ENCODE measurements around the gene UGT1A7. TPM values are rescaled to one million over a fixed set of nuclear protein-coding genes. Genes with fewer than 3 reads are reported as not detected.

Gene UGT1A7
- total RNA-seq, 2 experiments from 2014 or later = not detected

DNA sequence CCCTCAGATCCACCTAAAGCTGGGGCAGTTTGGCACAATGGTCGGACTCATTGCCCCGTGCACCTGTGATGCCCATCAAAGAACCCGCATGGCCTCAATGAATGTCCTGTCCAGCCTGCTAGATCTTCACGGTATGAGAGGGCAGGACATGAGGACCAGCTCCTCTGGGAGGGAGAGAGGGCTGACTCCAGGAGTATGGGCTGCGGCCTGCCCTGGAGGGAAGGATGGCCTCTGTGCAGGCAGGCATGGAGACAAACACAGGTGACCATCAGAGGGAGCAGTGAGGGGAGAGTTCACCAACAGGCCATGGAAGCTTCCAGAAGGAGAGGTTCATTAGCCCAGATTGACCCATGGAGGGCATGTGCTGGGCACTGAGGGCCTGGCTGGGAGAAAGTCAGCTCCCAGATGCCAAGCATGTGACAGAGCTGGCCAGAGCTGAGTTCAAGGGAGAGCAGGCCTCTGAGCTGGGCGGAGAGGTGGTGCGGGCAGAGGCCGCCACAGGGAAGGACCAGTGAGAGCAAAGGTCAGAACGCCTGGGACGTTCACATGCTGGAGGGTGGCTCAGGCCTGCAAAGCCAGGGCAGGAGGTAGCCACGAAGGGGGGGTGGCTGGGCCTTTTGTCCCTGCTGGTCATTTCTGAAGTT, 136.4 kb downstream of the UGT1A7 start:
- Mint-ChIP-seq H3K27me3 (peaks cover 7% of the 10 kb centered on the region), H3K4me1 (no peaks in the 10 kb centered on the region), H3K4me3 (no peak overlapping the region), H3K9me3 (no peaks in the 10 kb centered on the region), H3K27ac (no peak overlapping the region), H3K36me3 (ENCODE audit: low read depth) (no peaks in the 10 kb centered on the region)
- CTCF ChIA-PET = interaction anchor here (1.0 kb wide), 1 partner anchor 21 kb away, joined by 3 read pairs; no protein-coding TSS in a partner anchor
- DNase-seq = no peak
- POLR2A ChIA-PET = no interaction called here

DNA sequence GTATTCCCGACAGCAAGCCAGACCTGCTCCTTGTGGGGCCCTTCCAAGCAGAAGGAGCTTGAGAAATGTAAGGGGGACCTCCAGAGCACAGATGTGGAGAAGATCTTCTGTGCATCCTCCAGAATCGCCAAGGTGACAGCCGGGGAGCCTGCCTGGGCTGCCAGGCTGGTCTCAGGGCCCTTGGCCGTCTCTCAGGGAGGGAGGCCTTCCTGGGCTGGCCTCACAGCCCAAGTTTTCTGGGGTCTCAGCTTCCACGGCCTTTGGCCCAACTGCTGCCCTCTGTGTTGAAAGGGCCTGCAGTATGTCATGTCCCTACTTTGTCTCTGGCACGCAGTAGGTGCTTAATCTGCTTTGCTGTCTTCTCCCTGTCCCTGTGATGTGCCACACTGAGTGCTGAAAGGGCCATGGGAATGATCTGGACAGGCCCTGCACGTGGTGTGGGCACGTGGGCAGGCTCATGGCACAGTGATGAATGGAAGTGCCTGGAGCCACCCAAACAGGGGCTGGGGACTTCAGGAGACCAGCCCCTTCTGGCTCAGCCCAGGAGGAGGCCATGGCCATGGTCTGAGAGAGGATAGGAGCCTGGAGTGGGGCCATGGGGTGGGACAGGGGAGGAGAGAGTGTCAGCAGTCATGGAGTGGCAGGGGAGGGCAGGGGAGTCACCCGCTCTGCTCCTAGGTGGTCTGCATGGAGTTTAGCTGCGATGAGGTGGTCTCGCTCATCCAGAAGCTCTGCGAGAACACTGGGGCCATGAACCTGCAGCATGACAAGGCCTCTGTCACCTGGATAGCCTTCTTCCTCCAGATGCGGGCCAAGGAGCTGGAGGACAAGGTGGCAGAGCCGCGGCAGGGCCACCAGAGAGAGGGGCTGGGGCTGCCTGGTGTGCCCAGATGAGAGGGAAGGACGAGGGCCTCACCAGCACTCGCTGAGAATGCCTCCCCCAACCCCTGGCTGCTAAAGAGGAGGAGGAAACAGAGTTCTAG, 137.2 kb downstream of the UGT1A7 start:
- no peak overlapping the region for H3K4me3 Mint-ChIP-seq
- no peak overlapping the region for H3K27ac Mint-ChIP-seq
- H3K36me3 Mint-ChIP-seq (ENCODE audit: low read depth) = no peaks in the 10 kb centered on the region
- H3K9me3 Mint-ChIP-seq = no peaks in the 10 kb centered on the region
- ChIA-PET POLR2A (no interaction called here), CTCF (no interaction called here)
- no peaks in the 10 kb centered on the region for H3K4me1 Mint-ChIP-seq
- DNase-seq = no peak
- H3K27me3 Mint-ChIP-seq = peaks cover 7% of the 10 kb centered on the region

DNA sequence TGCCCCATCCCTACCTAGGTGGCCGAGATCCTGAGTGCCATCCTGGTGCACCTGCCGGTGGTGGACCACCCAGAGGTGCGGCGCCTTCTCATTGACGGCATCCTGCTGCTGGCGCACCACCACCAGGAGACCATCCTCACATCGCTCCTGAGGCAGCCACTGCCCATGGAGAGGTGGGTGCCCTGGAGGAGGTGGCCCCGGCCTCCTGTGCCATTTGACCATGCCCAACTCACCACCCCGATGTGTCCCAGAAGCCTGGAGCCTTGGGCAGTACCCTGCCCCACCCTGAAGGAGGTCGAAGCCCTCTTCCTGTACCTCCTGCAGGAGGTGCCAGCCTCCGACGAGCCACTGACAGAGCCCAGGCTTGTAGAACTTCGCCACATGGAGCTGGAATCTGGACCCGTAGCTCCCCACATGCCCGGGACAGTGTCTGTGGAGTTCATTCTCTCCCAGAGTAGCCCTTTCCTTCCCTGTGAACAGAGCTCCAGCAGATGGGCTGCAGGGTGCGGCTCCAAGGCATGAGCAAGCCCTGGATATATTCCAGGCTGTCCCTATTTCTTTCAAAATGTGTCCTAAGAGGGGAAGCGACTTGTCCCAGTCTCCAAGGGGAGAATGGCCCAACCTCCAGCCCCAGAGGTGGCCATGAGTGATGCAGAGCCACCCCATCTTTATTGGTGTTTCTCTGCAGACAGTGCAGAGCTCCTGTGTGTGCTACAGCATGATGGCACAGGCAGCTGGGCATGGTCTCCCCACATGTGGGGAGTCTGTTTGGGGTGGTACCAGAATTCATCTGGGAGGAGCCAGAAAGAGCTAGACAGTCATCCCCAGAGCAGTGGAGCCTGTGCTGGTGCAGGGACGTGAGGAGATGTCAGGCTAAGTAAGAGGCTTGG, 138.4 kb downstream of the UGT1A7 start:
- Mint-ChIP-seq H3K4me3 (no peak overlapping the region), H3K9me3 (no peaks in the 10 kb centered on the region), H3K36me3 (ENCODE audit: low read depth) (no peaks in the 10 kb centered on the region), H3K4me1 (no peaks in the 10 kb centered on the region), H3K27me3 (peaks cover 5% of the 10 kb centered on the region), H3K27ac (no peak overlapping the region)
- POLR2A ChIA-PET = no interaction called here
- DNase-seq = no peak
- CTCF ChIA-PET = interaction anchor here (0.6 to 1.5 kb wide), 2 partner anchors 37 to 61 kb away, joined by 3 to 5 read pairs; no protein-coding TSS in a partner anchor

DNA sequence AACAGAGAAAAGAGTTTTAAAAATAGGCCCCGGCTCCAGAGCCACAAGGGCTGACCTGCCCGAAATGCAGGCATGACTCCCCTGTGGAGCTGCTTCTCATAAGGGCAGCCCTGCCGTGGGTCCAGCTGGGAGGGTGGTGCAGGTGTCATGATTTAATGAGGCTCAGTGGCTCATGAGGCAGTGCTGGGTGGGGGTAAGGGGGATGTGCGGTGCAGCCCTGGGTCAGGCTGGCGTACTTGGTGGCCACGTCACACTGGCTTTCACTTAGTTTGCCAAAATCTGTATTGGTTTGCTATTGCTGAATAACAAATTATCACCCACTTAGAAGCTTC, 139.0 kb downstream of the UGT1A7 start:
- ChIA-PET POLR2A (no interaction called here), CTCF (interaction anchor here (0.6 to 1.5 kb wide), 3 partner anchors 37 to 121 kb away, joined by 3 to 5 read pairs (median 3); no protein-coding TSS in a partner anchor)
- Mint-ChIP-seq H3K4me3 (no peak overlapping the region), H3K4me1 (no peaks in the 10 kb centered on the region), H3K27ac (no peak overlapping the region), H3K36me3 (ENCODE audit: low read depth) (no peaks in the 10 kb centered on the region), H3K9me3 (no peaks in the 10 kb centered on the region), H3K27me3 (peaks cover 3% of the 10 kb centered on the region)
- no peak for DNase-seq

DNA sequence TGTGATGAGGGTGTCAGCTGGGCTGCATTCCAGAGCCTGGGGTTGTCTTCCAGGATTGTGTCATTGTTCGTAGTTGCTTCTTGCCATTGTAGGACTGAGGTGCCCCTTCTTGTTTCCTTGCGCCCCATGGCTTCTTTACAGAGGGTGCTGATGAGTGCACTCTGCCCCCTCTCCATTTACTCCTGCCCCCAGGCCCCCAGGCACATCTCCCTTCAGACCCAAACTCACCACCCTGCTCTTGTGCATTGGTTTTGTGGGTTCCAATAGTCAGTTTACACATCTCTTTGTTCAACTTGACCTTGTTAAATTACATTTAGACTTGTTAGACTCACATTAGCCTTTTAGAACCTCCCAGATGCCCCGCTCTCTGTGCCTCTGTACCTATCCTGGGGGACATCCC, 139.5 kb downstream of the UGT1A7 start:
- H3K36me3 Mint-ChIP-seq (ENCODE audit: low read depth) = no peaks in the 10 kb centered on the region
- peaks cover 5% of the 10 kb centered on the region for H3K27me3 Mint-ChIP-seq
- no peaks in the 10 kb centered on the region for H3K4me1 Mint-ChIP-seq
- H3K4me3 Mint-ChIP-seq = no peak overlapping the region
- H3K9me3 Mint-ChIP-seq = no peaks in the 10 kb centered on the region
- ChIA-PET CTCF (interaction anchor here (0.7 to 1.5 kb wide), 2 partner anchors 36 to 120 kb away, joined by 3 read pairs; no protein-coding TSS in a partner anchor), POLR2A (interaction anchor here (0.6 kb wide), 1 partner anchor 89 kb away, joined by 4 read pairs; no protein-coding TSS in a partner anchor)
- no peak for DNase-seq
- no peak overlapping the region for H3K27ac Mint-ChIP-seq

DNA sequence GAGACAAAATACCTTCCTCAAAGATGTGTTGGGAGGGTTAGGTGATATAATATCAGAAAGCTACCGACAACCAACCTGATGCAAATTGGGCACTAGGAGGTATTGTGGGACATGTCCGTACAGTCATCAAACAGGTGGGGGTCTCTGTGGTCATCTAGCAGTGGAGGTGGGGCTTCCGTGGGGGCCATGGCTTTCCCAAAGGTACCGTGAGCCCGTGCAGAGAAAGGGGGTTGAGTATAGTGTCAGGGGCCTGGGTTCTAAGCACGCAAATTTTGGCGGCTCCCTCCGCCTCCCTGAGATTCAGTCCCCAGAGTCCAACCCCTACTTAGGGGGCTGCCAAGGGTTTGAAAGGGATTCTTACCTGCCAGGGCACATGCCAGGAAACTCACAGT, 140.0 kb downstream of the UGT1A7 start:
- no peaks in the 10 kb centered on the region for H3K4me1 Mint-ChIP-seq
- H3K36me3 Mint-ChIP-seq (ENCODE audit: low read depth) = no peaks in the 10 kb centered on the region
- H3K27me3 Mint-ChIP-seq = peaks cover 7% of the 10 kb centered on the region
- POLR2A ChIA-PET = interaction anchor here (0.6 kb wide), 1 partner anchor 88 kb away, joined by 4 read pairs; no protein-coding TSS in a partner anchor
- CTCF ChIA-PET = interaction anchor here (0.9 to 1.5 kb wide), 2 partner anchors 10 to 36 kb away, joined by 3 read pairs; no protein-coding TSS in a partner anchor
- no peaks in the 10 kb centered on the region for H3K9me3 Mint-ChIP-seq
- no peak overlapping the region for H3K4me3 Mint-ChIP-seq
- H3K27ac Mint-ChIP-seq = no peak overlapping the region
- DNase-seq = no peak

DNA sequence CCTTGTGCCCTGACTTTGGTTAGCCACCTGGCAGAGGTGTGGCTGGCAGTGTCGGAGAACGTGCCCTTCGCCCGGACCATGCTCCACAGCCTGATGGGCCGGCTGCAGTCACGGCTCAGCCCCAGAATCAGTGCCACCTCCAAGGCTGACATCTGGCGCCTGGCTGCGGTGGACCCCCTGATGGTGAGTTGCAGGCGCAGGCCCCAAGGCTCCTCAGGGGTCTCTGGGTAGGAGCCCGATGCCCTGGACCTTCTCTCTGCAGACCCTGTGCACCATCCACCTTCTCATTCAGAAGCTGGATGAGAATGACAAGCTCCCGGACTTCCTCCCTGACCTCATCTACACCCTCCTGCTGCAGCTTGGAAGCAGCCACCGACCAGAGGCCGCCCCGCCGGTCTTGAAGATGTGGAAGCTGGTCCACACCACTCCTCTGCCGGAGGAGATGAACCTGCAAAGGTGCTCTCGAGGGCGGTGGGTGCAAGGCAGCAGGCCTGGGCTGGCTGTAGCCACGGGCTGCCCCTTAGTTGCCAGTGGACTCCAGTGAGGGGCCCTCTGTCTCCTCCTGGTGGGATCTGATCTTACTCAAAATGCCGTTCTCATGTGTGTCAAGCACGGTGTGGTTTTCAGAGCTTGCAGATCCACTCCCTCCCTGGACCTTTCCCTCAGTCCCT, 140.5 kb downstream of the UGT1A7 start:
- ChIA-PET POLR2A (no interaction called here), CTCF (interaction anchor here (0.9 to 1.5 kb wide), 2 partner anchors 9 to 35 kb away, joined by 3 read pairs; no protein-coding TSS in a partner anchor)
- Mint-ChIP-seq H3K27me3 (peaks cover 7% of the 10 kb centered on the region), H3K36me3 (ENCODE audit: low read depth) (no peaks in the 10 kb centered on the region), H3K4me3 (no peak overlapping the region), H3K4me1 (no peaks in the 10 kb centered on the region), H3K9me3 (no peaks in the 10 kb centered on the region), H3K27ac (no peak overlapping the region)
- DNase-seq = no peak

Other genes with a start within 250 kb of the UGT1A7 start
- 1 to 10 TPM; 5.5 to 6.0 TPM for gene USP40, start 115.1 kb upstream of the UGT1A7 start, total RNA-seq
- gene UGT1A8, start 64.3 kb upstream of the UGT1A7 start, total RNA-seq = not detected
- gene UGT1A10, start 45.5 kb upstream of the UGT1A7 start, total RNA-seq = not detected
- not detected for gene UGT1A9, start 10.0 kb upstream of the UGT1A7 start, total RNA-seq
- gene UGT1A6, start 11.0 kb downstream of the UGT1A7 start, total RNA-seq = not detected
- not detected for gene UGT1A5, start 31.0 kb downstream of the UGT1A7 start, total RNA-seq
- gene UGT1A4, start 36.8 kb downstream of the UGT1A7 start, total RNA-seq = not detected
- not detected for gene UGT1A3, start 47.1 kb downstream of the UGT1A7 start, total RNA-seq
- not detected for gene UGT1A1, start 78.4 kb downstream of the UGT1A7 start, total RNA-seq
- not detected for gene MROH2A, start 96.4 kb downstream of the UGT1A7 start, total RNA-seq
- 100 to 1,000 TPM; 139 to 141 TPM for gene HJURP, start 172.6 kb downstream of the UGT1A7 start, total RNA-seq
- not detected for gene TRPM8, start 235.5 kb downstream of the UGT1A7 start, total RNA-seq